Activated CD8-positive, alpha-beta T cell treated with anti-CD3 and anti-CD28 coated beads for 36 hours (primary cell): Measurements from ENCODE around the gene NCSTN. TPM values are rescaled to one million over a fixed set of nuclear protein-coding genes. Genes with fewer than 3 reads are reported as not detected.
A peak's percentile ranks its signal among the peaks of the same experiment; 100 is the strongest.

Source experiments
- ATAC-seq: fragments of 200-7000 bp; cut with Tn5 transposase; one replicate; pipeline ENCODE4 v1.10.0; 2021; ENCODE audit warnings: mild to moderate bottlenecking, moderate library complexity
- CTCF ChIA-PET: fragments of 350-600 bp; sonication (Branson Sonifier 250); formaldehyde crosslinking; loops from one replicate; lab custom pipeline; 2021; ENCODE audit warnings: antibody characterized with exemption; lab: Charles Lee
- POLR2A ChIA-PET: fragments of 350-600 bp; sonication (Branson Sonifier 250); formaldehyde crosslinking; loops from one replicate; lab custom pipeline; 2021; ENCODE audit warnings: antibody characterized with exemption; lab: Charles Lee
- DNase-seq: peaks from one replicate; pipeline ENCODE4 v3.0.0-alpha.2; 2020
- H3K27ac Mint-ChIP-seq: one replicate; pipeline ENCODE4 v1.8.0; 2021; ENCODE audit warnings: mild to moderate bottlenecking, mixed read lengths
- H3K27me3 Mint-ChIP-seq: one replicate; pipeline ENCODE4 v1.8.0; 2021; ENCODE audit warnings: mixed read lengths
- H3K36me3 Mint-ChIP-seq: one replicate; pipeline ENCODE4 v1.8.0; 2021; ENCODE audit warnings: low read depth, mixed read lengths
- H3K4me1 Mint-ChIP-seq: one replicate; pipeline ENCODE4 v1.8.0; 2021; ENCODE audit warnings: low read depth, mixed read lengths
- H3K4me3 Mint-ChIP-seq: one replicate; pipeline ENCODE4 v1.8.0; 2021; ENCODE audit warnings: mild to moderate bottlenecking, moderate library complexity, mixed read lengths
- H3K9me3 Mint-ChIP-seq: one replicate; pipeline ENCODE4 v1.8.0; 2021; ENCODE audit warnings: mixed read lengths
- intact Hi-C: fragments of 100-400 bp; cut with micrococcal nuclease; formaldehyde crosslinking; loops from one replicate; pipeline ENCODE4 v1.10.0; 2022
- total RNA-seq, 2 experiments: library from RNA; stranded (reverse); gene quantifications; one replicate each; pipeline ENCODE4 v1.2.3, GENCODE V29; 2021
- TF ChIP-seq, protein P1 (sequence below): fragments of 200-600 bp; IDR thresholded peaks from one replicate; pipeline ENCODE4 v1.8.0; 2022; ENCODE audit warnings: antibody characterized with exemption, mild to moderate bottlenecking

Gene NCSTN
- total RNA-seq, 2 experiments from 2014 or later: 36.6 to 38.0 TPM

DNA sequence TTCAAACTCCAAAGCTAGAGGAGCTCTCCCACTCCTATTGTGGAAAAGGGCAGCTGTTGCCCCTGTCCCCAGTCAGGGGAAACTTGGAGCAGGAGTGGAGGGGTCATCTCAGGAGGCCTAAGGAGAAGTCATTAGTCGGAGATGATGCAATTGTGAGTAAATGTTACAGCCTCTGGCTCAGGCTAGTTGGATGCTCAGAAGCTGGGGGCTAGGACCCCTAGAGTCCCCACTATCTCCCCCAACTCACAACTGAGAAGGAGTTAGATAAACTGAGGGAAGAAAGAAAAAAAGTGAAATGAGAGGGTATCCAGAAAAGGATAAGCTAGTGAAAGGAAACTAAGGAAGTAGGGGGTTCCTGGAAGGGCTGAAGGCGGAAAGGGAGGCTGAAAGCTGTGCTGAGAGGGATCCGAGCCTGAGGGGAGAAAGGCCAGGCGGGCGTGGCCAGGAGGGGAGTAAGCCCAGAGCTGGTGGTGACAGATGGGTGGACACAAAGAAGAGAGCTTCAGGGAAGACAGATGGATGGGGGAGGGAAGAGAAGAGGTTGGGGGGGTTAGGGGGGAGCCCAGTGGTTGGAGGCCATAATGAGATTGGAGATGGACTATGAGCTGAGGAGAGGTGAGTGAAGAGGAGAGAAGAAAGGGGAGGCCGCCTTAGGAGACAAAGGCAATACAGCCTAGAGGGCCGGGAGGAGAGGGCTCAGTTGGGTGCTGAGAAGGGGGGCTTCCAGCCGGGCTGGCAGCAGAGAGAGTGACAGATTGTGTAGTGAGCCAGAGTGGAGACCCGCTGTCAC, 19.2 kb downstream of the NCSTN start:
- Mint-ChIP-seq H3K9me3 (no peaks in the 10 kb centered on the region), H3K27me3 (no peaks in the 10 kb centered on the region), H3K36me3 (peaks cover 9% of the 10 kb centered on the region), H3K4me1 (no peaks in the 10 kb centered on the region), H3K4me3 (no peak overlapping the region), H3K27ac (peak overlapping the region; percentile 59)
- DNase-seq (no peak), ATAC-seq (no peak)
- CTCF ChIA-PET: interaction anchor here (1.0 to 8.6 kb wide), 3 partner anchors 12 to 73 kb away, joined by 3 to 41 read pairs (median 3); no protein-coding TSS in a partner anchor
- intact Hi-C loops: no loop called here
- POLR2A ChIA-PET: interaction anchor here (0.5 to 1.2 kb wide), 3 partner anchors 8 to 19 kb away, joined by 3 to 4 read pairs (median 3); partner anchors contain the start of genes COPA and NCSTN
- TF ChIP-seq, protein P1, sequence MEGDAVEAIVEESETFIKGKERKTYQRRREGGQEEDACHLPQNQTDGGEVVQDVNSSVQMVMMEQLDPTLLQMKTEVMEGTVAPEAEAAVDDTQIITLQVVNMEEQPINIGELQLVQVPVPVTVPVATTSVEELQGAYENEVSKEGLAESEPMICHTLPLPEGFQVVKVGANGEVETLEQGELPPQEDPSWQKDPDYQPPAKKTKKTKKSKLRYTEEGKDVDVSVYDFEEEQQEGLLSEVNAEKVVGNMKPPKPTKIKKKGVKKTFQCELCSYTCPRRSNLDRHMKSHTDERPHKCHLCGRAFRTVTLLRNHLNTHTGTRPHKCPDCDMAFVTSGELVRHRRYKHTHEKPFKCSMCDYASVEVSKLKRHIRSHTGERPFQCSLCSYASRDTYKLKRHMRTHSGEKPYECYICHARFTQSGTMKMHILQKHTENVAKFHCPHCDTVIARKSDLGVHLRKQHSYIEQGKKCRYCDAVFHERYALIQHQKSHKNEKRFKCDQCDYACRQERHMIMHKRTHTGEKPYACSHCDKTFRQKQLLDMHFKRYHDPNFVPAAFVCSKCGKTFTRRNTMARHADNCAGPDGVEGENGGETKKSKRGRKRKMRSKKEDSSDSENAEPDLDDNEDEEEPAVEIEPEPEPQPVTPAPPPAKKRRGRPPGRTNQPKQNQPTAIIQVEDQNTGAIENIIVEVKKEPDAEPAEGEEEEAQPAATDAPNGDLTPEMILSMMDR: no peak

DNA sequence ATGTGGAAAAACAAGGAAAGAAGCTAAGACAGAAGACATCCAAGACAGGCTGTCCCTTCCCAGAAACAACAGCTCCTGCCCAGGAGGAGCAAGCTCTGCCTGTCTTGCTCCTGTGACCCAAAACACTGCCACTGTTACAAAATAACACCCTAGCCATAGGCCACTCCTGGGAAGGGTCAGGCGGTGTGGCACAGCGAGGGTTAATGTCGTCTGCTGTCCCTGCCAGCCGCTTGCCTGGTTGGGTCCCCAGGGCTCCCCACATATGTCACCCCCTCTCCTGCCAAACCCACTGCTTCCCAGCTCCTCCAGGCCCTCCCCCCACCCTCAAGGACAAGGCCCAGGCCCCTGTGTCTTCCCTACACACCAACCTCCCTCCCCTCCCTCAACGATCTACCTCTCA, 19.8 kb downstream of the NCSTN start:
- intact Hi-C loops: no loop called here
- TF ChIP-seq, protein P1: no peak
- H3K36me3 Mint-ChIP-seq: peaks cover 9% of the 10 kb centered on the region
- ChIA-PET CTCF (interaction anchor here (1.0 to 8.6 kb wide), 4 partner anchors 8 to 74 kb away, joined by 3 to 41 read pairs (median 6); no protein-coding TSS in a partner anchor), POLR2A (interaction anchor here (0.5 to 1.2 kb wide), 3 partner anchors 9 to 20 kb away, joined by 3 to 4 read pairs (median 3); partner anchors contain the start of genes COPA and NCSTN)
- ATAC-seq: no peak
- no peaks in the 10 kb centered on the region for H3K4me1 Mint-ChIP-seq
- no peaks in the 10 kb centered on the region for H3K9me3 Mint-ChIP-seq
- H3K27me3 Mint-ChIP-seq: no peaks in the 10 kb centered on the region
- H3K4me3 Mint-ChIP-seq: no peak overlapping the region
- no peak overlapping the region for H3K27ac Mint-ChIP-seq
- no peak for DNase-seq

DNA sequence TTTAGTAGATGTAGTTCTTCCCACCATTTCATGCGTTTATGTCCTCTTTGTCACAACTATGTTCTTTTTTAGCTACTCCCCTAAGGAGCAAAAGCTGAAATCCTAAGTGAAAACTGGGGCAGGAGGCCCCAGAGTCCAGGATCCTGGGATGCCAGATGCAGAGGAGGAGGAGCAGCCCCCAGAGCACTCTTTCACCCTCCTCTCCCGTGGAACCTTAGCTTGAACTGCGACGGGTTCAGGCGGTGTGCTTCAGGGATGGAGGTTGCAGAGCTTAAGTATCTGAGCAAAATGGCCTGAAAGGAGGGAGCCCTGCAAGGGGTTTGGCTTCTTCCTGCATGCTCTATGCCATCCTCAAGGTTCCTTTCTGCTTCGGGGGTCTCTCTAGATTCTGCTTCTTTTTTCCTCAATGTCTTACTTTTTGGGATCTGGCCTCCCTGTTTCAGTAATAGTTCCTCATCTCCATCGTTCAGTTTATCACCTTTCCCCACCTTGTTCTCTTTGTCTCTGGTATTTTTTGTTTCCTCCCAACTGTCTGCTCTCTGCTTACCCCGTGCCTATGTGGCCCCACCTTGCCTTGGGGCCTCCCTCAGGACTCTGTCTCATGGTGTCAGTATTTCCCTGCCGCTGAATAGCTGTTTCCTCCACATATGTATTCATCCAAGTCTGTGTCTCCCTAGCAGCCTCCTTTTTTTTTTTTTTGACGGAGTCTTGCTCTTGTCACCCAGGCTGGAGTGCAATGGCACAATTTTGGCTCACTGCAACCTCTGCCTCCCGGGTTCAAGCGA, 21.0 kb downstream of the NCSTN start:
- Mint-ChIP-seq H3K4me1 (no peaks in the 10 kb centered on the region), H3K27ac (no peak overlapping the region), H3K4me3 (no peak overlapping the region), H3K27me3 (no peaks in the 10 kb centered on the region), H3K9me3 (no peaks in the 10 kb centered on the region), H3K36me3 (peaks cover 7% of the 10 kb centered on the region)
- CTCF ChIA-PET: interaction anchor here (0.7 to 8.6 kb wide), 4 partner anchors 9 to 171 kb away, joined by 3 to 41 read pairs (median 6); no protein-coding TSS in a partner anchor
- POLR2A ChIA-PET: interaction anchor here (1.0 kb wide), 1 partner anchor 36 kb away, joined by 3 read pairs; the partner anchor contains the start of gene VANGL2
- intact Hi-C loops: no loop called here
- DNase-seq: no peak
- TF ChIP-seq, protein P1: no peak
- no peak for ATAC-seq

DNA sequence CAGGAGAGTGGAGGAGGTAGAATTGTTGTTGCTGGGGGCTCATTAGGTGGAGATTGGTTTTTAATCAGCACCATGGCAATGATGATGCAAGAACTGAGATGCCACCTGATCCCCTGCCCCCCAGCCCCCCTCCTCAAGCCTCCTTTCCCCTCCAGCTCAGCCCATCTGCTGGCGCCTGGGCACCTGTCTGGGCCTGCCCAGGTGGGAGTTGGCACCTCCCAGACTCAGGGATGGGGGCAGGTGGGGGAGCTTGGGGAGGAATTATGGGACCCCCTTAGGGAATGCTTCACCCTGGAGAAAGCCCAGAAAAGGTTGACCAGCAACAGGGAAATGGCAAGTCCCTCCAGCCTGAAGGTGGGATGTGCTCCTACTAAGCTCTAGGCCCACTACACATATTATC, 22.1 kb downstream of the NCSTN start:
- TF ChIP-seq, protein P1: no peak
- CTCF ChIA-PET: interaction anchor here (1.0 to 8.6 kb wide), 3 partner anchors 12 to 74 kb away, joined by 3 to 41 read pairs (median 3); no protein-coding TSS in a partner anchor
- no peak overlapping the region for H3K27ac Mint-ChIP-seq
- peaks cover 4% of the 10 kb centered on the region for H3K36me3 Mint-ChIP-seq
- no peak overlapping the region for H3K4me3 Mint-ChIP-seq
- ATAC-seq: no peak
- no peaks in the 10 kb centered on the region for H3K9me3 Mint-ChIP-seq
- no peak for DNase-seq
- intact Hi-C loops: no loop called here
- no peaks in the 10 kb centered on the region for H3K27me3 Mint-ChIP-seq
- POLR2A ChIA-PET: no interaction called here
- H3K4me1 Mint-ChIP-seq: no peaks in the 10 kb centered on the region
